CD4-positive, alpha-beta T cell treated with Interleukin-17A for 1 hour (primary cell): ENCODE data around the gene GJC2.

Source experiments
- DNase-seq: peaks from one replicate; pipeline ENCODE4 v3.0.0-alpha.2; 2020

GJC2 gene

GRCh38 chr1:228158151-228159007 is 8.6 kb downstream of the GJC2 start:
- DNase-seq, result no peak

GRCh38 chr1:228159008-228159665 is 9.4 kb downstream of the GJC2 start:
- DNase-seq, result no peak

- DNase-seq, result no peak
These were observed 10.6 kb downstream of the GJC2 start for GRCh38 chr1:228160201-228160761.

GRCh38 chr1:228161362-228161761 is 11.6 kb downstream of the GJC2 start:
- DNase-seq, result no peak

GRCh38 chr1:228161866-228162265 is 12.1 kb downstream of the GJC2 start:
- DNase-seq, result no peak

- no peak for DNase-seq
These were observed 12.7 kb downstream of the GJC2 start for GRCh38 chr1:228162286-228163006.

GRCh38 chr1:228163007-228163753 is 13.4 kb downstream of the GJC2 start:
- DNase-seq, result no peak

GRCh38 chr1:228163776-228164519 is 14.2 kb downstream of the GJC2 start:
- DNase-seq, result no peak

- no peak for DNase-seq
These were observed 15.0 kb downstream of the GJC2 start for GRCh38 chr1:228164561-228165371.

- peak; percentile 100 for DNase-seq
These were observed 15.8 kb downstream of the GJC2 start, which contains the start of gene IBA57 for GRCh38 chr1:228165372-228166169. IBA57 (plus strand) TSS chr1:228165804; CDS start chr1:228165817, 13 bp downstream.

GRCh38 chr1:228166170-228166936 is 16.6 kb downstream of the GJC2 start:
- DNase-seq, result peak; percentile 82

- DNase-seq, result no peak
These were observed 19.0 kb downstream of the GJC2 start for GRCh38 chr1:228168563-228169270.

GRCh38 chr1:228169345-228169744 is 19.6 kb downstream of the GJC2 start:
- DNase-seq, result no peak

GRCh38 chr1:228170666-228171065 is 20.9 kb downstream of the GJC2 start:
- DNase-seq, result no peak

- no peak for DNase-seq
These were observed 21.6 kb downstream of the GJC2 start for GRCh38 chr1:228171221-228171891.

- DNase-seq, result no peak
These were observed 23.1 kb downstream of the GJC2 start for GRCh38 chr1:228172591-228173527.
